ENCODE measurements around the gene KLF6. TPM values are rescaled to one million over a fixed set of nuclear protein-coding genes. Genes with fewer than 3 reads are reported as not detected.

The KLF6 gene
- total RNA-seq, 1 donor from 2014 or later = 247 TPM

GRCh38 chr10:3825862-3826351 is 40.9 kb upstream of the KLF6 start:
- DNase-seq (no peak), ATAC-seq (no peak)
- no peak overlapping the region for H3K27ac ChIP-seq

GRCh38 chr10:3825244-3825643 is 40.2 kb upstream of the KLF6 start:
- Histone ChIP-seq H3K4me1 (peaks cover 12% of the 10 kb centered on the region), H3K27me3 (no peaks in the 10 kb centered on the region), H3K4me3 (no peak overlapping the region), H3K27ac (no peak overlapping the region), H3K9me3 (no peaks in the 10 kb centered on the region), H3K36me3 (no peaks in the 10 kb centered on the region)
- intact Hi-C loops (cut with DNase I) = no loop called here
- no peak for DNase-seq
- TF ChIP-seq CTCF (IDR thresholded peaks at IDR 0.05) = no peak
- ATAC-seq = peak; percentile 67

More at GRCh38 chr10:3825862-3826351, 40.9 kb upstream of the KLF6 start:
- no peaks in the 10 kb centered on the region for H3K27me3 ChIP-seq
- no peak for TF ChIP-seq CTCF (IDR thresholded peaks at IDR 0.05)
- intact Hi-C loops (cut with DNase I) = no loop called here
- H3K4me3 ChIP-seq = no peak overlapping the region
- peaks cover 15% of the 10 kb centered on the region for H3K4me1 ChIP-seq
- no peaks in the 10 kb centered on the region for H3K9me3 ChIP-seq
- no peaks in the 10 kb centered on the region for H3K36me3 ChIP-seq

GRCh38 chr10:3822541-3823330 is 37.7 kb upstream of the KLF6 start:
- Histone ChIP-seq H3K4me3 (no peak overlapping the region), H3K4me1 (no peaks in the 10 kb centered on the region), H3K36me3 (no peaks in the 10 kb centered on the region), H3K27ac (no peak overlapping the region), H3K9me3 (no peaks in the 10 kb centered on the region), H3K27me3 (no peaks in the 10 kb centered on the region)
- DNase-seq (no peak), ATAC-seq (peak; percentile 42)
- intact Hi-C loops (cut with DNase I) = no loop called here
- no peak for TF ChIP-seq CTCF (IDR thresholded peaks at IDR 0.05)

GRCh38 chr10:3820255-3820654 is 35.2 kb upstream of the KLF6 start:
- H3K4me1 ChIP-seq = no peaks in the 10 kb centered on the region
- H3K36me3 ChIP-seq = no peaks in the 10 kb centered on the region
- H3K27ac ChIP-seq = no peak overlapping the region
- DNase-seq = no peak
- no peak overlapping the region for H3K4me3 ChIP-seq
- no peak for TF ChIP-seq CTCF (IDR thresholded peaks at IDR 0.05)
- ATAC-seq = no peak
- no peaks in the 10 kb centered on the region for H3K9me3 ChIP-seq
- no peaks in the 10 kb centered on the region for H3K27me3 ChIP-seq
- intact Hi-C loops (cut with DNase I) = no loop called here

GRCh38 chr10:3816995-3817394 is 32.0 kb upstream of the KLF6 start:
- ATAC-seq = no peak
- intact Hi-C loops (cut with DNase I) = no loop called here
- no peak for TF ChIP-seq CTCF (IDR thresholded peaks at IDR 0.05)
- DNase-seq = no peak
- no peak overlapping the region for H3K4me3 ChIP-seq
- H3K36me3 ChIP-seq = no peaks in the 10 kb centered on the region
- no peak overlapping the region for H3K27ac ChIP-seq
- H3K4me1 ChIP-seq = peaks cover 2% of the 10 kb centered on the region
- no peaks in the 10 kb centered on the region for H3K27me3 ChIP-seq
- H3K9me3 ChIP-seq = no peaks in the 10 kb centered on the region
